Measurements from ENCODE around the gene MON2.

The MON2 gene

DNA sequence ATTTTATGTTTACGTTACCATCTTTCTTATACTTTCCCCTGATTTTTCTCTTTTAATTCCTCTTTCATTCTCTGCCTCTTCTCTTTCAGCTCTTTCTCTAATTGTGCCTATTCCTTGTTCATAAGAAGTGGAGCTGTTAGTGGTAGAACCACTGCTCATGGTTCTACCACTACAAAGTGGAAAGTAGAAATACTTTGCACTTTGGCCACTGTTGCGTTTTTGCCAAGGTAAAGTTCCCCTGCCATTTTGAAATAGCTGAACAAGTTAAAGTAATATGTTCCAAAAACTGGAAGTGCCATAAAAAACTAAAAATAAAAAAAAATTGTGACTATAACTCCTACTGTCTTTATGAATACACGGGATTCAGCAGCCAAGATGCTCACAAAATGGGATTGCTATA is 130.6 kb downstream of the MON2 start:
- no peak overlapping the region for H3K4me3 ChIP-seq (ENCODE audit: low read depth, low read length)
- TF ChIP-seq POLR2A (IDR thresholded peaks at IDR 0.05; ENCODE audit: extremely low read depth, insufficient read length), result no peak
- TF ChIP-seq, protein P1, sequence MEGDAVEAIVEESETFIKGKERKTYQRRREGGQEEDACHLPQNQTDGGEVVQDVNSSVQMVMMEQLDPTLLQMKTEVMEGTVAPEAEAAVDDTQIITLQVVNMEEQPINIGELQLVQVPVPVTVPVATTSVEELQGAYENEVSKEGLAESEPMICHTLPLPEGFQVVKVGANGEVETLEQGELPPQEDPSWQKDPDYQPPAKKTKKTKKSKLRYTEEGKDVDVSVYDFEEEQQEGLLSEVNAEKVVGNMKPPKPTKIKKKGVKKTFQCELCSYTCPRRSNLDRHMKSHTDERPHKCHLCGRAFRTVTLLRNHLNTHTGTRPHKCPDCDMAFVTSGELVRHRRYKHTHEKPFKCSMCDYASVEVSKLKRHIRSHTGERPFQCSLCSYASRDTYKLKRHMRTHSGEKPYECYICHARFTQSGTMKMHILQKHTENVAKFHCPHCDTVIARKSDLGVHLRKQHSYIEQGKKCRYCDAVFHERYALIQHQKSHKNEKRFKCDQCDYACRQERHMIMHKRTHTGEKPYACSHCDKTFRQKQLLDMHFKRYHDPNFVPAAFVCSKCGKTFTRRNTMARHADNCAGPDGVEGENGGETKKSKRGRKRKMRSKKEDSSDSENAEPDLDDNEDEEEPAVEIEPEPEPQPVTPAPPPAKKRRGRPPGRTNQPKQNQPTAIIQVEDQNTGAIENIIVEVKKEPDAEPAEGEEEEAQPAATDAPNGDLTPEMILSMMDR (IDR thresholded peaks at IDR 0.05; ENCODE audit: low read depth, low read length), result no peak
- TF ChIP-seq MYC (IDR thresholded peaks at IDR 0.05; ENCODE audit: low read depth, low read length), result no peak
- TF ChIP-seq, protein P2, sequence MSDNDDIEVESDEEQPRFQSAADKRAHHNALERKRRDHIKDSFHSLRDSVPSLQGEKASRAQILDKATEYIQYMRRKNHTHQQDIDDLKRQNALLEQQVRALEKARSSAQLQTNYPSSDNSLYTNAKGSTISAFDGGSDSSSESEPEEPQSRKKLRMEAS (IDR thresholded peaks at IDR 0.05; ENCODE audit: low read depth, low read length), result no peak
- no peak for DNase-seq (ENCODE audit: low read depth)

DNA sequence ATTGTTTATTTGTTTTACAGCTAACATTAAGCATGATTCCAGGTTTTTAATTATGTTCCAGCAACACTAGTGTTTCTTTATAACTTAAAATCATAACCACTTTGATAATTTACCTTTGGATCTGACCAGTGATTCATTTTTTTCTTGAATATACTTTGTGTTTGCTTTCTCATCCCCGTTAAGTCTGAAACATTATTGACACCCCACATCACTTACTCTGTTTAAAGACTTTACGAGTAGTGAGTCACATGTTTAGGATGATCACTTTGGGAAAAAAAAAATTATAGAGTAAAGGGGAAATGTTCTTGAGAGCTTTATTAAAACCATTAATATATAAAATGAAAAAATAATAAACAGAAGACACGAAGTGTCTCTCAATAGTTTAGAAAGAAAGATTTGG is 132.2 kb downstream of the MON2 start:
- no peak overlapping the region for H3K4me3 ChIP-seq (ENCODE audit: low read depth, low read length)
- no peak for DNase-seq (ENCODE audit: low read depth)
- no peak for TF ChIP-seq POLR2A (IDR thresholded peaks at IDR 0.05; ENCODE audit: extremely low read depth, insufficient read length)
- TF ChIP-seq, protein P1 (IDR thresholded peaks at IDR 0.05; ENCODE audit: low read depth, low read length), result no peak
- TF ChIP-seq MYC (IDR thresholded peaks at IDR 0.05; ENCODE audit: low read depth, low read length), result no peak
- TF ChIP-seq, protein P2 (IDR thresholded peaks at IDR 0.05; ENCODE audit: low read depth, low read length), result no peak

DNA sequence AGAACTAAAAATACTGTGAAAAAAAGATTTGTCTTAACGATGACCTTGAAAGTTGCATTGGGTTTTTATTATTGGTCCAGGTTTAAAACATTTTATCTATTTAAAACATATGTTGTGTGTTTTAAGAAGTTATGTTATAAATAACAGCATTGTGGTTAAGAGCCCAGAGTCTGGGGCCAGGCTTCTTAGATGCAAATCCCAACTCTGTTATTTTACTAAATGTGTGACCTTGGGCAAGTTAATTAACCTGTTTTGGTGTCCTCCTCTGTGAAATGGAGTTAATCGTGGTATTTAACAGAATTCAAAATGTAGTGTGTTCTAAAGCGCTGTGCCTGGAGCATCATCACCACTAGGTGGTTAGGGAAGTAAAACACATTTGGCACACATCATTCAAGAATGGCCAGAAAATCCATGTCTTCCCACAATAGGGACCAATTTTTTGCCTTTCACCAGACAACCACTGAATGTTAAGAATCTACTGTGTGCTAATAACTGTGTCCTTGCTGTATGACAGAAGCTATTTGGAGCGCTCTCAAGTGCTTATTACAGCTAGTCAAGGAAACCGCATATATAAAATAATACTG is 133.3 kb downstream of the MON2 start:
- TF ChIP-seq, protein P1 (IDR thresholded peaks at IDR 0.05; ENCODE audit: low read depth, low read length), result peak; percentile 11
- no peak for TF ChIP-seq MYC (IDR thresholded peaks at IDR 0.05; ENCODE audit: low read depth, low read length)
- DNase-seq (ENCODE audit: low read depth), result peak; percentile 21
- no peak overlapping the region for H3K4me3 ChIP-seq (ENCODE audit: low read depth, low read length)

DNA sequence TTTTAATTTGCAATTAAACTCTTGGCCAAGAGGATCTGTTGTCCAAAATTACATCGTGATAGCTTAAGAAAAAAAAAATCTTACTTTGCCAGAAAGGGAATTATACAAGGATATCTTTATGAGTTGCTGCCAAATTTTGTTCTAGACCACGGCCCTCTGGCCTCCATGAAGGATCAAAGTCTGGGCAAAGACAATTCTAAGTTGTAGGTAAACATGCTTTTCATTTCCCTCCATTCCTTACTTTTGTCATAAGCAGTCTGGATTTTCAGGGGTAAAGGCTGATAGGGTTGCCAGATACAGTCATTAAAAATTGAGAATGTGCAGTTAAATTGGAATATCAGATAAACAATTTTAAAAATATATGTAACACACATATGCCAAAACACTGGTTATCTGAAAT is 135.1 kb downstream of the MON2 start:
- H3K4me3 ChIP-seq (ENCODE audit: low read depth, low read length), result peak overlapping the region; percentile 86
- peak; percentile 34 for DNase-seq (ENCODE audit: low read depth)
- TF ChIP-seq MYC (IDR thresholded peaks at IDR 0.05; ENCODE audit: low read depth, low read length) (no peak), POLR2A (IDR thresholded peaks at IDR 0.05; ENCODE audit: extremely low read depth, insufficient read length) (no peak)
- TF ChIP-seq, protein P2 (IDR thresholded peaks at IDR 0.05; ENCODE audit: low read depth, low read length), result no peak
- TF ChIP-seq, protein P1 (IDR thresholded peaks at IDR 0.05; ENCODE audit: low read depth, low read length), result no peak

DNA sequence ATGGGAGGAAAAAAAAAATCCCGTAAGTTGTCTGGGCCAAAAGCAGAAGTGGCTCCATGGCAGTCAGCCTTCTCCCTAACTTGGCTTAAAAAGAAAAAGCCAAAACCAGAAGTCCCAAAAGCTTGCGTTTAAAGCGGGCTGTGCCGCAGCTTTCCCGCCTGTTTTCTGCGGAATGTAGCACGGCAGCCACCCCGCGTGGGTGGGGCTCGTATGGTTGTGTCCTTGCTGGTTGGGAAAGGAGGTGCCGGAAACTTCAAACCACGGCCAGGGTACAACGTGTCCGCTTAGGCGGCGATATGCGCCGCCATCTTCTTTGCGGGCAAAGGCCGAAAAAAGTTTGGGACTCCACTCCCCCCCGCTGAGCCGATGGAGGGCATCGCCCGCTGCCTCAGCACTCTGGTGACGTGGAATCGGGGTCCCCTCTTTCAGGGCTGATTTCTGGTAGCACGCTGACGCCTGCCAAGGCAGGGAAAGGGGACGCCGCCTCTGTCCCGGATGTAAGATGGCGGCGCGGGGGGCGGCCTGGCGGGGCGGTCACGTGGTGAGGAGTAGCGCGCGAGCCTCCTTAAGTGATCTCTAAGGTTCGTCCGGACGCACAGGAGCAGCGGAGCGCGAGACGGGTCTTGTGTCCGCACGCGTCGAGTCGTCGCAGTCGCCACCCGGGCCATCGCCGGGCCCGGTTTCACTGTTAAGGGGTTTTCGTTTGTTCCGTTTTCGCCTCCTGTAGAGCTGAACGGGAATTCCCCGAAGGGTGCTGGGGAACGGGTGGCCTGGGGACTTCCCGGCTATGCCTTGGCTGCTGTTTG is 135.8 kb downstream of the MON2 start:
- peak; percentile 97 for DNase-seq (ENCODE audit: low read depth)
- TF ChIP-seq POLR2A (IDR thresholded peaks at IDR 0.05; ENCODE audit: extremely low read depth, insufficient read length) (peak; percentile 50), MYC (IDR thresholded peaks at IDR 0.05; ENCODE audit: low read depth, low read length) (peak; percentile 68)
- TF ChIP-seq, protein P2 (IDR thresholded peaks at IDR 0.05; ENCODE audit: low read depth, low read length), result peak; percentile 92
- TF ChIP-seq, protein P1 (IDR thresholded peaks at IDR 0.05; ENCODE audit: low read depth, low read length), result no peak
- H3K4me3 ChIP-seq (ENCODE audit: low read depth, low read length), result peak overlapping the region; percentile 86
